ENCODE results near the gene BLNK.

- no peak for TF ChIP-seq CTCF (IDR thresholded peaks at IDR 0.05; ENCODE audit: insufficient read depth, low read depth, low read length)
- TF ChIP-seq EZH2 (IDR thresholded peaks at IDR 0.05; ENCODE audit: insufficient read depth, low read length), result no peak
Observed at GRCh38 chr10:96276831-96277230, 5.5 kb upstream of the BLNK start.

Data from astrocyte (in vitro differentiated cells and primary cell).